Activated CD4-positive, alpha-beta memory T cell treated with anti-CD3 and anti-CD28 coated beads, Interleukin-2, amount 10 ng/mL, durations not matched to agents 7 days and 5 days (primary cell): Measurements from ENCODE around the gene PTPN5. TPM values are rescaled to one million over a fixed set of nuclear protein-coding genes. Genes with fewer than 3 reads are reported as not detected.

Experiments used
- CTCF ChIA-PET: fragments of 350-600 bp; sonication (Branson Sonifier 250); formaldehyde crosslinking; loops from one replicate; lab custom pipeline; 2021; ENCODE audit warnings: antibody characterized with exemption, inconsistent platforms; lab: Charles Lee
- POLR2A ChIA-PET: fragments of 350-600 bp; sonication (Branson Sonifier 250); formaldehyde crosslinking; loops from one replicate; lab custom pipeline; 2021; ENCODE audit warnings: antibody characterized with exemption; lab: Charles Lee
- DNase-seq: peaks from one replicate; pipeline ENCODE4 v3.0.0-alpha.2; 2020
- H3K27ac Mint-ChIP-seq: one replicate; pipeline ENCODE4 v1.8.0; 2021; ENCODE audit warnings: mild to moderate bottlenecking, mixed read lengths
- H3K27me3 Mint-ChIP-seq: one replicate; pipeline ENCODE4 v1.8.0; 2021; ENCODE audit warnings: mixed read lengths
- H3K36me3 Mint-ChIP-seq: one replicate; pipeline ENCODE4 v1.8.0; 2021; ENCODE audit warnings: low read depth, mixed read lengths
- H3K4me1 Mint-ChIP-seq: one replicate; pipeline ENCODE4 v1.8.0; 2021; ENCODE audit warnings: mixed read lengths
- H3K4me3 Mint-ChIP-seq: one replicate; pipeline ENCODE4 v1.8.0; 2021; ENCODE audit warnings: mild to moderate bottlenecking, mixed read lengths
- H3K9me3 Mint-ChIP-seq: one replicate; pipeline ENCODE4 v1.8.0; 2021; ENCODE audit warnings: mixed read lengths
- total RNA-seq, 2 experiments: library from RNA; stranded (reverse); gene quantifications; one replicate each; pipeline ENCODE4 v1.2.3, GENCODE V29; 2021

Gene PTPN5
- total RNA-seq, 2 experiments from 2014 or later = not detected

DNA sequence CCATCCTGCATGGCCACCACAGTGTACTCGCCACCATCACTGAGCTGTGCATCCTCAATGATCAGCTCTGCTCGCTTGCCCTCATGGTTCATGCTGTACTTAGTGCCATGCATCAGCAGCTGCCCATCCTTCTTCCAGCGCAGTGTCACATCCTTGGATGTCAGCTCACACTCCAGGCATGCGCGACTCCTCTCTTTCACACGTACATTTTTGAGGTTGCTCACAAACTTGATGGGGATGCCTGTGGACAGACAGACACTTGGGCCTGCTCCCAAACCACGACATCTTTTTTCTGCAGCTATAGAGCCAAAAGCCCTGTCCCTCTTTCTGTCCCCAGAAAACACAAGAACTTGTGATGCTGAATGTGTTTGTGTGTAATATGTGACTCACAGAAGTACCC, 76.1 kb downstream of the PTPN5 start:
- H3K4me1 Mint-ChIP-seq = no peaks in the 10 kb centered on the region
- no peak for DNase-seq
- ChIA-PET CTCF (interaction anchor here (1.1 to 1.6 kb wide), 2 partner anchors 8 to 12 kb away, joined by 3 read pairs; no protein-coding TSS in a partner anchor), POLR2A (no interaction called here)
- no peaks in the 10 kb centered on the region for H3K36me3 Mint-ChIP-seq
- no peak overlapping the region for H3K27ac Mint-ChIP-seq
- peaks cover 11% of the 10 kb centered on the region for H3K27me3 Mint-ChIP-seq
- no peak overlapping the region for H3K4me3 Mint-ChIP-seq
- H3K9me3 Mint-ChIP-seq = no peaks in the 10 kb centered on the region

GRCh38 chr11:18714443-18714780, 77.2 kb downstream of the PTPN5 start:
- no peak overlapping the region for H3K27ac Mint-ChIP-seq
- no peaks in the 10 kb centered on the region for H3K36me3 Mint-ChIP-seq
- POLR2A ChIA-PET = no interaction called here
- no peaks in the 10 kb centered on the region for H3K9me3 Mint-ChIP-seq
- CTCF ChIA-PET = no interaction called here
- H3K4me1 Mint-ChIP-seq = no peaks in the 10 kb centered on the region
- peaks cover 16% of the 10 kb centered on the region for H3K27me3 Mint-ChIP-seq
- DNase-seq = no peak
- no peak overlapping the region for H3K4me3 Mint-ChIP-seq

DNA sequence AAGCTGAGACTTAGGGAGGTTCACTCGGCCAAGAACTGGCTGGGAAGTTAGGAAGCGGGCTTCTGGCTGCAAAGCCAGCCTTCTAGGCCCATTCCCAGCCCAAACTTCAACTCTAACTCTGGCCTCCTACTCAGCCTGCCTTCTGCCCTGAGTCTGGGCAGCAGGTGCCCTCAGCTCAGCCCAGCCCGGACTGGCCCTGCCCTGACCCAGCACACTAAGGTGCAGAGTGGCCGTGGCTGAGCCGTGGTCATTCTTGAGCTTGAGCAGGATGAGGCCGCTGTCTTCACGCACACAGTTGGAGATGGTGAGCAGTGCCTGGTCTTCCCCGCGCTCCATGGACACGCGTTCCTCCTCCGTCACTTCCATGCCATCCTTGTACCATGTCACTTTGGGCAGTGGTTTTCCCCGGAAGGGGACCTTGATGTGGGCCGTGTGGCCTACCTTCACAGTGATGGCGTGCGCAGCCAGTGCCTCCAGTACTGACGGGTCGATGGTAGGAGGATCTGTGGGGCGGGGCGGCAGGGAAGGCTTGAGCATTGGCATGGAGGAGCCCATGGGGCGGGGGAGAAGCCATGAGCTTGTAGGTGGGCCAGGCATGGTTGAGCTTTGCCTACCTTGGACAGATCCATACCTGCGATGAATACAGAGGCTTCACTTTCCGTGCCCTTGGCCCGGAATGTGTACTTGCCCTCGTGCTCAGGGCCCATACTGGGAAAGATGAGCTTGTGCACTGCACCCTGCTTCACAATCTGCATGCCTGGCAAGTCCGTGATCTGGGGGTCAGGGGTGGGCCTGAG, 77.8 kb downstream of the PTPN5 start:
- H3K4me1 Mint-ChIP-seq = no peaks in the 10 kb centered on the region
- H3K4me3 Mint-ChIP-seq = no peak overlapping the region
- no peak overlapping the region for H3K27ac Mint-ChIP-seq
- ChIA-PET POLR2A (no interaction called here), CTCF (interaction anchor here (2.6 kb wide), 1 partner anchor 8 kb away, joined by 23 read pairs; no protein-coding TSS in a partner anchor)
- H3K9me3 Mint-ChIP-seq = no peaks in the 10 kb centered on the region
- H3K36me3 Mint-ChIP-seq = no peaks in the 10 kb centered on the region
- no peak for DNase-seq
- peaks cover 16% of the 10 kb centered on the region for H3K27me3 Mint-ChIP-seq

DNA sequence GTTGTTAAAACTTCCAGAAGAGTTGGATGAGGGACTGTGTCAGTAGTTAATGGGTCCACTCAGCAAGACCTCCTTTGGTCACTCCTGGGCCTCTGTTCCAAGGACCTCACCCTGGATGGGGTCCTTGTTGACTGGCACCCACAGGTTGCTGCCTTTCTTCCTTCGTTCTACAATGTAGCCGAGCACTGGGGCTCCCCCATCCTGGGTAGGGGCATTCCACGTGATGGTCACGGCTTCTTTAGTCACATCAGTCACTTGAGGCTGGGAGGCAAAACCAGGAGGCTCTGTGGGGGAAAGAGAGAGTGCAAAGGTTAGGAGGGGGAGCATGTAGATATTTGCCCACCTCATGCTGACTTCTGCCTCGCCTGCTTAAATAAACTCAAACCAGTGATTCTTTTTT, 81.1 kb downstream of the PTPN5 start:
- no peak for DNase-seq
- H3K36me3 Mint-ChIP-seq = no peaks in the 10 kb centered on the region
- ChIA-PET POLR2A (no interaction called here), CTCF (interaction anchor here (3.2 kb wide), 1 partner anchor 11 kb away, joined by 12 read pairs; no protein-coding TSS in a partner anchor)
- no peak overlapping the region for H3K27ac Mint-ChIP-seq
- H3K4me3 Mint-ChIP-seq = no peak overlapping the region
- peaks cover 13% of the 10 kb centered on the region for H3K4me1 Mint-ChIP-seq
- no peaks in the 10 kb centered on the region for H3K9me3 Mint-ChIP-seq
- H3K27me3 Mint-ChIP-seq = peaks cover 34% of the 10 kb centered on the region

GRCh38 chr11:18709414-18709813, 82.2 kb downstream of the PTPN5 start:
- Mint-ChIP-seq H3K9me3 (no peaks in the 10 kb centered on the region), H3K27me3 (peaks cover 42% of the 10 kb centered on the region), H3K36me3 (no peaks in the 10 kb centered on the region), H3K4me1 (peaks cover 20% of the 10 kb centered on the region), H3K4me3 (no peak overlapping the region), H3K27ac (no peak overlapping the region)
- POLR2A ChIA-PET = no interaction called here
- CTCF ChIA-PET = interaction anchor here (1.3 to 3.2 kb wide), 2 partner anchors 13 to 21 kb away, joined by 4 to 12 read pairs; no protein-coding TSS in a partner anchor
- no peak for DNase-seq

DNA sequence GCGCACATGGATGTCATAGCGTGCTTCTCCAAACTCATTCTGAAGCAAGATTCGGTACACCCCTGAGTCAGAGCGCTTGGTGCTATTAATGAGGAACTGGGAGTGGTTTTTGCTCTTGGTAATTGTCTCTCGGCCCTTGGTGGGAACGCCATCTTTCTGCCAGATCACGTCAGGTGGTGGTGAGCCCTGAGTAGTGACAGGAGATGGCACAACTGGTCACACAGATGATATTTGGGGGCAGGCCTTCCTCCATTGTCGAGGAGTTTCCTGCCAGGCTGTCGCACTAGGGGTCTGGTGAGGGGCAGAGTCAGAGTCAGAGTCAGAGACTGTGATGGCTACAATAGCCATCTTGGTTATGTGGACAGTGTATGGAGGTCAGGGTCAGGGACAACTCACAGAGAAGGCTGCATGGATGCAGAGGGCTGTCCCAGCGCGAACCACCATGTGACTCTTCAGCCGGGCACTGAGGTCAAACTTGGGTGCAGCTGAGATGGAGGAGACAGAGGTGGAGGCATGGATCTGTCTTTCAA, 83.7 kb downstream of the PTPN5 start:
- H3K4me3 Mint-ChIP-seq = no peak overlapping the region
- no peaks in the 10 kb centered on the region for H3K36me3 Mint-ChIP-seq
- peaks cover 46% of the 10 kb centered on the region for H3K27me3 Mint-ChIP-seq
- H3K4me1 Mint-ChIP-seq = peaks cover 20% of the 10 kb centered on the region
- no peak overlapping the region for H3K27ac Mint-ChIP-seq
- ChIA-PET CTCF (interaction anchor here (1.2 to 3.2 kb wide), 2 partner anchors 8 to 14 kb away, joined by 3 to 12 read pairs; no protein-coding TSS in a partner anchor), POLR2A (no interaction called here)
- no peak for DNase-seq
- H3K9me3 Mint-ChIP-seq = no peaks in the 10 kb centered on the region

GRCh38 chr11:18706330-18707243, 85.0 kb downstream of the PTPN5 start:
- Mint-ChIP-seq H3K4me1 (peaks cover 20% of the 10 kb centered on the region), H3K27ac (peak overlapping the region; percentile 44), H3K9me3 (no peaks in the 10 kb centered on the region), H3K27me3 (peaks cover 46% of the 10 kb centered on the region), H3K4me3 (peak overlapping the region; percentile 73), H3K36me3 (no peaks in the 10 kb centered on the region)
- POLR2A ChIA-PET = interaction anchor here (0.8 to 1.9 kb wide), 3 partner anchors 11 to 179 kb away, joined by 3 to 5 read pairs (median 4); no protein-coding TSS in a partner anchor
- peak; percentile 59 for DNase-seq
- CTCF ChIA-PET = interaction anchor here (1.2 to 1.9 kb wide), 4 partner anchors 9 to 25 kb away, joined by 3 to 10 read pairs (median 4); no protein-coding TSS in a partner anchor

- peaks cover 50% of the 10 kb centered on the region for H3K27me3 Mint-ChIP-seq
- no peak for DNase-seq
- ChIA-PET POLR2A (interaction anchor here (0.8 to 1.9 kb wide), 4 partner anchors 11 to 180 kb away, joined by 3 to 5 read pairs (median 4); no protein-coding TSS in a partner anchor), CTCF (interaction anchor here (1.0 to 1.9 kb wide), 4 partner anchors 17 to 54 kb away, joined by 3 to 10 read pairs (median 5); no protein-coding TSS in a partner anchor)
- peaks cover 20% of the 10 kb centered on the region for H3K4me1 Mint-ChIP-seq
- H3K27ac Mint-ChIP-seq = no peak overlapping the region
- peak overlapping the region; percentile 21 for H3K4me3 Mint-ChIP-seq
- no peaks in the 10 kb centered on the region for H3K9me3 Mint-ChIP-seq
- H3K36me3 Mint-ChIP-seq = no peaks in the 10 kb centered on the region
Measured at GRCh38 chr11:18705651-18706281, 85.8 kb downstream of the PTPN5 start.

- ChIA-PET POLR2A (interaction anchor here (0.9 to 1.9 kb wide), 3 partner anchors 9 to 179 kb away, joined by 3 to 5 read pairs (median 4); partner anchors contain the start of gene SPTY2D1), CTCF (interaction anchor here (0.9 to 1.0 kb wide), 2 partner anchors 17 to 53 kb away, joined by 5 to 7 read pairs; no protein-coding TSS in a partner anchor)
- Mint-ChIP-seq H3K9me3 (no peaks in the 10 kb centered on the region), H3K4me3 (no peak overlapping the region), H3K27ac (no peak overlapping the region), H3K36me3 (no peaks in the 10 kb centered on the region), H3K27me3 (peaks cover 52% of the 10 kb centered on the region), H3K4me1 (peaks cover 23% of the 10 kb centered on the region)
- no peak for DNase-seq
Measured at GRCh38 chr11:18704698-18705097, 86.9 kb downstream of the PTPN5 start.

- Mint-ChIP-seq H3K9me3 (no peaks in the 10 kb centered on the region), H3K36me3 (no peaks in the 10 kb centered on the region), H3K4me3 (no peak overlapping the region), H3K27me3 (peaks cover 54% of the 10 kb centered on the region), H3K4me1 (peaks cover 29% of the 10 kb centered on the region), H3K27ac (no peak overlapping the region)
- ChIA-PET CTCF (interaction anchor here (0.9 kb wide), 1 partner anchor 18 kb away, joined by 7 read pairs; no protein-coding TSS in a partner anchor), POLR2A (interaction anchor here (1.5 kb wide), 1 partner anchor 70 kb away, joined by 4 read pairs; the partner anchor contains the start of gene SPTY2D1)
- DNase-seq = no peak
Measured at GRCh38 chr11:18704045-18704645, 87.5 kb downstream of the PTPN5 start.

GRCh38 chr11:18703001-18703763, 88.4 kb downstream of the PTPN5 start:
- Mint-ChIP-seq H3K9me3 (no peaks in the 10 kb centered on the region), H3K27me3 (peaks cover 49% of the 10 kb centered on the region), H3K4me1 (peaks cover 33% of the 10 kb centered on the region), H3K27ac (no peak overlapping the region), H3K4me3 (no peak overlapping the region), H3K36me3 (no peaks in the 10 kb centered on the region)
- DNase-seq = no peak
- CTCF ChIA-PET = no interaction called here
- POLR2A ChIA-PET = interaction anchor here (0.6 to 1.1 kb wide), 2 partner anchors 21 to 33 kb away, joined by 3 read pairs; no protein-coding TSS in a partner anchor
